ENCODE results near the gene SRA1. TPM values are rescaled to one million over a fixed set of nuclear protein-coding genes. Genes with fewer than 3 reads are reported as not detected.
"Not testable (repeated sequence)": the region's sequence is repeated elsewhere in the genome, so short reads cannot be mapped to it uniquely, and the experiment has no call there.

Gene SRA1
- total and polyA plus RNA-seq, 2 of the 13 experiments (the other 11 are each of a cell fraction or from before 2014, with no cell fraction given) = 14.2 to 32.8 TPM

DNA sequence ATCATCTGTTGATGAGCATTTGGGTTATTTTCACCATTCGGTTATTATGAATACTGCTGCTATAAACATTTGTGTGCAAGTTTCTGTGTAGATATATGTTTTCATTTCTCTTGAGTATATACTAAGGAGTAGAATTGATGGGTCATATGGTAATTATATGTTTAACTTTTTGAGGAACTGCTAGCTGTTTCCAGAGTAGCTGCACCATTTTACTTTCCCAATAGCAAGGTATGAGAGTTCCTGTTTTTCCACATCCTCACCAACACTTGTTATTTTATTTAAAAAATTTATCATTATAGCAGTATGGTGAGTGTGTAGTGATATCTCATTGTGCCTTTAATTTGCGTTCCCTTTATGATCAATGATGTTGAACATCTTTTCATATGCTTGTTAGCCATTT, 46.5 kb upstream of the SRA1 start:
- Histone ChIP-seq H3K79me2 (ENCODE audit: insufficient read depth, low read length) (no peaks in the 10 kb centered on the region), H4K20me1 (ENCODE audit: insufficient read depth, low read length) (no peaks in the 10 kb centered on the region), H2AFZ (ENCODE audit: low read length) (no peak overlapping the region), H3K4me3 (replicated peaks in 1 of 3; ENCODE audit: insufficient read depth in 1 of 3, low read depth in 2 of 3, low read length in 3 of 3) (no peak overlapping the region), H3K9me3 (ENCODE audit: low read length) (no peaks in the 10 kb centered on the region), H3K9ac (ENCODE audit: insufficient read depth, low read depth, low read length) (no peak overlapping the region), H3K36me3 (replicated peaks in 1 of 2; ENCODE audit: control insufficient read depth in 1 of 2, insufficient read depth in 2 of 2, low read length in 2 of 2) (no peaks in the 10 kb centered on the region), H3K4me1 (ENCODE audit: insufficient read depth, low read length) (peaks cover 44% of the 10 kb centered on the region), H3K27ac (ENCODE audit: extremely low read length, insufficient read depth, low read length) (no peak overlapping the region), H3K4me2 (ENCODE audit: low read depth, low read length) (no peak overlapping the region), H3K27me3 (ENCODE audit: control insufficient read depth in 1 of 2, insufficient read depth in 2 of 2, low read length in 2 of 2) (no peaks in the 10 kb centered on the region; a peak in 2 of 5 replicates)
- WGBS (ENCODE audit: low lambda C conversion rate) = 93% methylated on average over 2 of the region's 2 CpGs
- FAIRE-seq (no peak), ATAC-seq (no peak), DNase-seq (ENCODE audit: low spot score) (no peak)
- in situ Hi-C loops (cut with HindIII; ENCODE audit: extremely low pct_ligation_motif_present, low pct_unique_long_range_greater_than_20kb) (no loop called here), intact Hi-C loops (cut with micrococcal nuclease; ENCODE audit: unreplicated experiment) (no loop called here)
- BruUV-seq (replicated peaks) = no TSS peak
- TF ChIP-seq, protein P1, sequence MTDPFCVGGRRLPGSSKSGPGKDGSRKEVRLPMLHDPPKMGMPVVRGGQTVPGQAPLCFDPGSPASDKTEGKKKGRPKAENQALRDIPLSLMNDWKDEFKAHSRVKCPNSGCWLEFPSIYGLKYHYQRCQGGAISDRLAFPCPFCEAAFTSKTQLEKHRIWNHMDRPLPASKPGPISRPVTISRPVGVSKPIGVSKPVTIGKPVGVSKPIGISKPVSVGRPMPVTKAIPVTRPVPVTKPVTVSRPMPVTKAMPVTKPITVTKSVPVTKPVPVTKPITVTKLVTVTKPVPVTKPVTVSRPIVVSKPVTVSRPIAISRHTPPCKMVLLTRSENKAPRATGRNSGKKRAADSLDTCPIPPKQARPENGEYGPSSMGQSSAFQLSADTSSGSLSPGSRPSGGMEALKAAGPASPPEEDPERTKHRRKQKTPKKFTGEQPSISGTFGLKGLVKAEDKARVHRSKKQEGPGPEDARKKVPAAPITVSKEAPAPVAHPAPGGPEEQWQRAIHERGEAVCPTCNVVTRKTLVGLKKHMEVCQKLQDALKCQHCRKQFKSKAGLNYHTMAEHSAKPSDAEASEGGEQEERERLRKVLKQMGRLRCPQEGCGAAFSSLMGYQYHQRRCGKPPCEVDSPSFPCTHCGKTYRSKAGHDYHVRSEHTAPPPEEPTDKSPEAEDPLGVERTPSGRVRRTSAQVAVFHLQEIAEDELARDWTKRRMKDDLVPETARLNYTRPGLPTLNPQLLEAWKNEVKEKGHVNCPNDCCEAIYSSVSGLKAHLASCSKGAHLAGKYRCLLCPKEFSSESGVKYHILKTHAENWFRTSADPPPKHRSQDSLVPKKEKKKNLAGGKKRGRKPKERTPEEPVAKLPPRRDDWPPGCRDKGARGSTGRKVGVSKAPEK (CRISPR knock-in tag; IDR thresholded peaks at IDR 0.05; ENCODE audit: borderline replicate concordance) = no peak
- TF ChIP-seq ZMYM3 (CRISPR knock-in tag; IDR thresholded peaks at IDR 0.05) = no peak
- ChIA-PET POLR2A (no interaction called here), CTCF (ENCODE audit: low intra/inter-chr PET ratio, low total read pairs) (no interaction called here)

DNA sequence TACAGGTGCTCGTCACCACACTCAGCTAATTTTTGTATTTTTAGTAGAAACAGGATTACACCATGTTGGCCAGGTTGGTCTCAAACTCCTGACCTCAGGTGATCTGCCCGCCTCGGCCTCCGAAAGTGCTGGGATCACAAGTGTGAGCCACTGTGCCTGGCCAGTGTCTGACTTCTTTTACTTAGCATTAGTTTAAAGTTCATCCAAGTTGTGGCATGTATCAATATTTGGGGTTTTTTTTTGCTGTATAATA, 46.1 kb upstream of the SRA1 start:
- FAIRE-seq; H3K9me3 ChIP-seq (ENCODE audit: low read length); H4K20me1 ChIP-seq (ENCODE audit: insufficient read depth, low read length); H3K4me2 ChIP-seq (ENCODE audit: low read depth, low read length); H3K27ac ChIP-seq (ENCODE audit: extremely low read length, insufficient read depth, low read length); H3K27me3 ChIP-seq (ENCODE audit: control insufficient read depth in 1 of 2, insufficient read depth in 2 of 2, low read length in 2 of 2); H3K79me2 ChIP-seq (ENCODE audit: insufficient read depth, low read length); POLR2A ChIA-PET; H3K9ac ChIP-seq (ENCODE audit: insufficient read depth, low read depth, low read length); in situ Hi-C loops (cut with HindIII; ENCODE audit: extremely low pct_ligation_motif_present, low pct_unique_long_range_greater_than_20kb); H3K36me3 ChIP-seq (replicated peaks in 1 of 2; ENCODE audit: control insufficient read depth in 1 of 2, insufficient read depth in 2 of 2, low read length in 2 of 2); ATAC-seq; H2AFZ ChIP-seq (ENCODE audit: low read length); DNase-seq (ENCODE audit: low spot score); H3K4me3 ChIP-seq (replicated peaks in 1 of 3; ENCODE audit: insufficient read depth in 1 of 3, low read depth in 2 of 3, low read length in 3 of 3); BruUV-seq (replicated peaks); intact Hi-C loops (cut with micrococcal nuclease; ENCODE audit: unreplicated experiment); CTCF ChIA-PET (ENCODE audit: low intra/inter-chr PET ratio, low total read pairs): not testable (repeated sequence)
- WGBS (ENCODE audit: low lambda C conversion rate) = 82% methylated on average over 4 of the region's 4 CpGs
- H3K4me1 ChIP-seq (ENCODE audit: insufficient read depth, low read length) = peaks cover 43% of the 10 kb centered on the region

Data from HepG2 (cell line).